Activated CD4-positive, alpha-beta T cell treated with anti-CD3 and anti-CD28 coated beads for 36 hours (primary cell): ENCODE results near the gene ATOH8. TPM values are rescaled to one million over a fixed set of nuclear protein-coding genes. Genes with fewer than 3 reads are reported as not detected.

Source experiments
- ATAC-seq: fragments of 200-7000 bp; cut with Tn5 transposase; one replicate; pipeline ENCODE4 v1.10.0; 2021; ENCODE audit warnings: mild to moderate bottlenecking, moderate library complexity
- CTCF ChIA-PET: fragments of 350-600 bp; sonication (Branson Sonifier 250); formaldehyde crosslinking; loops from one replicate; lab custom pipeline; 2021; ENCODE audit warnings: antibody characterized with exemption; lab: Charles Lee
- POLR2A ChIA-PET: fragments of 350-600 bp; sonication (Branson Sonifier 250); formaldehyde crosslinking; loops from one replicate; lab custom pipeline; 2021; ENCODE audit warnings: antibody characterized with exemption, inconsistent platforms; lab: Charles Lee
- DNase-seq: peaks from one replicate; pipeline ENCODE4 v3.0.0-alpha.2; 2020
- H3K27ac Mint-ChIP-seq: one replicate; pipeline ENCODE4 v1.8.0; 2021; ENCODE audit warnings: mixed read lengths
- H3K27me3 Mint-ChIP-seq: one replicate; pipeline ENCODE4 v1.8.0; 2021; ENCODE audit warnings: mixed read lengths
- H3K36me3 Mint-ChIP-seq: one replicate; pipeline ENCODE4 v1.8.0; 2021; ENCODE audit warnings: low read depth, mixed read lengths
- H3K4me1 Mint-ChIP-seq: one replicate; pipeline ENCODE4 v1.8.0; 2021; ENCODE audit warnings: mixed read lengths
- H3K4me3 Mint-ChIP-seq: one replicate; pipeline ENCODE4 v1.8.0; 2021; ENCODE audit warnings: mild to moderate bottlenecking, moderate library complexity, mixed read lengths
- H3K9me3 Mint-ChIP-seq: one replicate; pipeline ENCODE4 v1.8.0; 2021; ENCODE audit warnings: low read depth, mixed read lengths
- intact Hi-C, 2 experiments: fragments of 100-400 bp; cut with DNase I in 1 of 2; cut with micrococcal nuclease in 1 of 2; formaldehyde crosslinking; loops; one replicate each; pipeline versions ENCODE4 v1.14.2 to v1.15.1; 2022 to 2024; cut with DNase I, micrococcal nuclease
- total RNA-seq, 2 experiments: library from RNA; stranded (reverse); gene quantifications; one replicate each; pipeline ENCODE4 v1.2.3, GENCODE V29; 2021

ATOH8 gene
- total RNA-seq, 2 experiments from 2014 or later, result not detected

GRCh38 chr2:85718885-85719492, 34.8 kb upstream of the ATOH8 start:
- Mint-ChIP-seq H3K4me1 (peaks cover 2% of the 10 kb centered on the region), H3K9me3 (no peaks in the 10 kb centered on the region), H3K4me3 (no peak overlapping the region), H3K36me3 (no peaks in the 10 kb centered on the region), H3K27me3 (no peaks in the 10 kb centered on the region), H3K27ac (no peak overlapping the region)
- ATAC-seq (no peak), DNase-seq (no peak)
- ChIA-PET CTCF (interaction anchor here (0.8 to 2.7 kb wide), 7 partner anchors 10 to 95 kb away, joined by 3 to 7 read pairs (median 4); no protein-coding TSS in a partner anchor), POLR2A (no interaction called here)
- intact Hi-C loops, result no loop called here

GRCh38 chr2:85719609-85720240, 34.1 kb upstream of the ATOH8 start:
- Mint-ChIP-seq H3K27ac (no peak overlapping the region), H3K4me1 (no peaks in the 10 kb centered on the region), H3K9me3 (no peaks in the 10 kb centered on the region), H3K36me3 (no peaks in the 10 kb centered on the region), H3K4me3 (no peak overlapping the region), H3K27me3 (no peaks in the 10 kb centered on the region)
- POLR2A ChIA-PET, result no interaction called here
- no peak for ATAC-seq
- intact Hi-C loops, result loop anchor here in 1 of 2 experiments (10.0 kb wide), 1 partner anchor 355 kb away; no protein-coding TSS in a partner anchor
- no peak for DNase-seq
- CTCF ChIA-PET, result interaction anchor here (0.7 to 2.7 kb wide), 7 partner anchors 9 to 95 kb away, joined by 3 to 7 read pairs (median 4); no protein-coding TSS in a partner anchor

GRCh38 chr2:85720533-85720932, 33.3 kb upstream of the ATOH8 start:
- Mint-ChIP-seq H3K36me3 (no peaks in the 10 kb centered on the region), H3K9me3 (no peaks in the 10 kb centered on the region), H3K4me3 (no peak overlapping the region), H3K27me3 (peaks cover 2% of the 10 kb centered on the region), H3K4me1 (no peaks in the 10 kb centered on the region), H3K27ac (no peak overlapping the region)
- POLR2A ChIA-PET, result no interaction called here
- DNase-seq (no peak), ATAC-seq (no peak)
- intact Hi-C loops, result loop anchor here in 1 of 2 experiments (10.0 kb wide), 1 partner anchor 354 kb away; no protein-coding TSS in a partner anchor
- CTCF ChIA-PET, result interaction anchor here (1.2 to 2.7 kb wide), 4 partner anchors 8 to 94 kb away, joined by 3 to 7 read pairs (median 4); no protein-coding TSS in a partner anchor

- H3K36me3 Mint-ChIP-seq, result no peaks in the 10 kb centered on the region
- ChIA-PET CTCF (no interaction called here), POLR2A (no interaction called here)
- no peak for ATAC-seq
- H3K9me3 Mint-ChIP-seq, result no peaks in the 10 kb centered on the region
- H3K27me3 Mint-ChIP-seq, result peaks cover 4% of the 10 kb centered on the region
- no peak overlapping the region for H3K4me3 Mint-ChIP-seq
- DNase-seq, result no peak
- H3K27ac Mint-ChIP-seq, result no peak overlapping the region
- intact Hi-C loops, result loop anchor here in 1 of 2 experiments (10.0 kb wide), 1 partner anchor 353 kb away; no protein-coding TSS in a partner anchor
- no peaks in the 10 kb centered on the region for H3K4me1 Mint-ChIP-seq
Measured at GRCh38 chr2:85721641-85722040, 32.1 kb upstream of the ATOH8 start.

- DNase-seq, result no peak
- Mint-ChIP-seq H3K9me3 (no peaks in the 10 kb centered on the region), H3K27me3 (peaks cover 4% of the 10 kb centered on the region), H3K4me3 (no peak overlapping the region), H3K4me1 (no peaks in the 10 kb centered on the region), H3K27ac (no peak overlapping the region), H3K36me3 (no peaks in the 10 kb centered on the region)
- ATAC-seq, result no peak
- intact Hi-C loops, result loop anchor here in 1 of 2 experiments (10.0 kb wide), 1 partner anchor 352 kb away; no protein-coding TSS in a partner anchor
- ChIA-PET POLR2A (no interaction called here), CTCF (interaction anchor here (0.7 to 1.6 kb wide), 4 partner anchors 13 to 92 kb away, joined by 3 to 6 read pairs (median 4); no protein-coding TSS in a partner anchor)
Measured at GRCh38 chr2:85722519-85722918, 31.3 kb upstream of the ATOH8 start.

- no peak overlapping the region for H3K27ac Mint-ChIP-seq
- H3K9me3 Mint-ChIP-seq, result no peaks in the 10 kb centered on the region
- no peak for ATAC-seq
- H3K27me3 Mint-ChIP-seq, result peaks cover 7% of the 10 kb centered on the region
- intact Hi-C loops, result loop anchor here in 1 of 2 experiments (10.0 kb wide), 1 partner anchor 351 kb away; no protein-coding TSS in a partner anchor
- ChIA-PET CTCF (interaction anchor here (0.6 to 2.5 kb wide), 8 partner anchors 13 to 93 kb away, joined by 3 to 15 read pairs (median 5); no protein-coding TSS in a partner anchor), POLR2A (no interaction called here)
- H3K4me1 Mint-ChIP-seq, result no peaks in the 10 kb centered on the region
- no peaks in the 10 kb centered on the region for H3K36me3 Mint-ChIP-seq
- H3K4me3 Mint-ChIP-seq, result no peak overlapping the region
- no peak for DNase-seq
Measured at GRCh38 chr2:85723707-85724360, 30.0 kb upstream of the ATOH8 start.

GRCh38 chr2:85724731-85725181, 29.0 kb upstream of the ATOH8 start:
- ATAC-seq (no peak), DNase-seq (no peak)
- Mint-ChIP-seq H3K27ac (no peak overlapping the region), H3K4me1 (no peaks in the 10 kb centered on the region), H3K9me3 (no peaks in the 10 kb centered on the region), H3K27me3 (peaks cover 7% of the 10 kb centered on the region), H3K4me3 (no peak overlapping the region), H3K36me3 (no peaks in the 10 kb centered on the region)
- intact Hi-C loops, result loop anchor here (5.0 to 10.0 kb wide), 2 partner anchors 350 to 358 kb away; no protein-coding TSS in a partner anchor
- POLR2A ChIA-PET, result no interaction called here
- CTCF ChIA-PET, result interaction anchor here (0.7 to 2.5 kb wide), 8 partner anchors 13 to 103 kb away, joined by 3 to 15 read pairs (median 4); no protein-coding TSS in a partner anchor

GRCh38 chr2:85725451-85725850, 28.3 kb upstream of the ATOH8 start:
- ChIA-PET POLR2A (interaction anchor here (0.7 kb wide), 1 partner anchor 289 kb away, joined by 4 read pairs; no protein-coding TSS in a partner anchor), CTCF (interaction anchor here (0.7 to 2.5 kb wide), 7 partner anchors 16 to 325 kb away, joined by 3 to 15 read pairs (median 4); no protein-coding TSS in a partner anchor)
- no peaks in the 10 kb centered on the region for H3K4me1 Mint-ChIP-seq
- ATAC-seq (no peak), DNase-seq (no peak)
- H3K27me3 Mint-ChIP-seq, result peaks cover 7% of the 10 kb centered on the region
- no peaks in the 10 kb centered on the region for H3K9me3 Mint-ChIP-seq
- no peak overlapping the region for H3K27ac Mint-ChIP-seq
- no peaks in the 10 kb centered on the region for H3K36me3 Mint-ChIP-seq
- H3K4me3 Mint-ChIP-seq, result no peak overlapping the region
- intact Hi-C loops, result loop anchor here (5.0 to 10.0 kb wide), 2 partner anchors 349 to 357 kb away; no protein-coding TSS in a partner anchor

- Mint-ChIP-seq H3K4me1 (no peaks in the 10 kb centered on the region), H3K9me3 (no peaks in the 10 kb centered on the region), H3K27ac (no peak overlapping the region), H3K4me3 (no peak overlapping the region), H3K27me3 (peaks cover 7% of the 10 kb centered on the region), H3K36me3 (no peaks in the 10 kb centered on the region)
- intact Hi-C loops, result loop anchor here (2.0 to 10.0 kb wide), 3 partner anchors 77 to 355 kb away; no protein-coding TSS in a partner anchor
- ATAC-seq (no peak), DNase-seq (no peak)
- POLR2A ChIA-PET, result no interaction called here
- CTCF ChIA-PET, result interaction anchor here (0.8 kb wide), 1 partner anchor 8 kb away, joined by 3 read pairs; no protein-coding TSS in a partner anchor
Measured at GRCh38 chr2:85727798-85728197, 26.0 kb upstream of the ATOH8 start.

GRCh38 chr2:85728342-85728741, 25.4 kb upstream of the ATOH8 start:
- Mint-ChIP-seq H3K9me3 (no peaks in the 10 kb centered on the region), H3K36me3 (no peaks in the 10 kb centered on the region), H3K4me3 (no peak overlapping the region), H3K4me1 (no peaks in the 10 kb centered on the region), H3K27me3 (peaks cover 7% of the 10 kb centered on the region), H3K27ac (no peak overlapping the region)
- ChIA-PET CTCF (interaction anchor here (0.6 to 2.5 kb wide), 40 partner anchors 8 to 368 kb away, joined by 3 to 51 read pairs (median 5); partner anchors contain the start of gene ATOH8), POLR2A (no interaction called here)
- DNase-seq, result no peak
- ATAC-seq, result no peak
- intact Hi-C loops, result loop anchor here (2.0 to 10.0 kb wide), 3 partner anchors 76 to 354 kb away; no protein-coding TSS in a partner anchor
